CMK (cell line): Measurements from ENCODE around the gene PRSS23.
"Not testable (repeated sequence)": the region's sequence is repeated elsewhere in the genome, so short reads cannot be mapped to it uniquely, and the experiment has no call there.

Experiments
- DNase-seq: peaks from one replicate; pipeline ENCODE4 v3.0.0-alpha.2; 2010; ENCODE audit warnings: low read depth

Gene PRSS23

GRCh38 chr11:86815726-86816125 lies 15.4 kb downstream of the PRSS23 start:
- no peak for DNase-seq

GRCh38 chr11:86816251-86816726 lies 15.9 kb downstream of the PRSS23 start:
- no peak for DNase-seq

GRCh38 chr11:86818462-86819192 lies 18.3 kb downstream of the PRSS23 start:
- DNase-seq, result no peak

- DNase-seq, result not testable (repeated sequence)
These were observed 23.8 kb downstream of the PRSS23 start for GRCh38 chr11:86824139-86824538.

GRCh38 chr11:86834376-86834775 lies 34.0 kb downstream of the PRSS23 start:
- not testable (repeated sequence) for DNase-seq

DNA sequence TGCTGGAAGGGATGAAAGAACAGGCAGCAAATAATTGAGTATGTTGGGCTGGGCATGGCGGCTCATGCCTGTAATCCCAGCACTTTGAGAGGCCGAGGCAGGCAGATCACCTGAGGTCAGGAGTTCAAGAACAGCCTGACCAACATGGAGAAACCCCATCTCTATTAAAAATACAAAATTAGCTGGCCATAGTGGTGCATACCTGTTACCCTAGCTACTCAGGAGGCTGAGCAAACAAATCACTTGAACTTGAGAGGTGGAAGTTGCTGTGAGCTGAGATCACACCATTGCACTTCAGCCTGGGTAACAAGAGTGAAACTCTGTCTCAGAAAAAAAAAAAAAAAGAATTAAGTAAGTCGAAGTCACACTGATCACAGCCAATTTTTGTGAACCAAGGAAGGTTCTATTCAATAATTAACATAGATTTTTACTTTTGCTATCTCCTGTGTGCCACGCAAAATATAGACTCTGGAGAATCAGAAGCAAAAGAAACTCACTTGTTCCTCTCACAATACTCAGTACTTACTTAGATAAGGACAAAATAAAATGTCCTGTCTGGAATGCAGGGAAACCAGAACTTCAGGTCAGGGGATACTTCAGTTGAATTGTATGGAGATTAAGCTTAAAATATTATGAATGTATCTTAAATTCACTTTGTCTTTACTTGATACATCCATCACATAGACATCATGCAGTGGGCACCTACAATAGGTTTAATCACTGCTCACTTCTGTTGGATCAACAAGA lies 44.6 kb downstream of the PRSS23 start:
- DNase-seq, result not testable (repeated sequence)

GRCh38 chr11:86848132-86848531 lies 47.8 kb downstream of the PRSS23 start:
- no peak for DNase-seq

DNA sequence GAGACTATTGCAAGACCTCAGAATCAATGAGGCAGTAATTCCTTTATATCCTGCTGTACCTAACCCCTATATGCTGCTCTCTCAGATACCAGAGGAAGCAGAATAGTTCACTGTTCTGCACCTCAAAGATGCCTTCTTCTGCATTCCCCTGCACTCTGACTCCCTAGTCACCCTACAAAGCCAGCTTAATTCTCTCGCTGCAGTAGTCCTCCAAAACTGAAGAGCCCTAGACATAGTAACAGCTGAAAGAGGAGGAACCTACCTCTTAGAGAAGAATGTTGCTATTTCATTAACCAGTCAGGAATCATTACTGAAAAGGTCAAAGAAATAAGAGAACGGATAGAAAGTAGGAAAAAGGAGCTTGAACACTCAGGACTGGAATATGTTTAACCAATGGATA lies 49.3 kb downstream of the PRSS23 start:
- DNase-seq, result no peak
